ENCODE results near the gene CHST12.
A peak's percentile ranks its signal among the peaks of the same experiment; 100 is the strongest.
"Not testable (repeated sequence)": the region's sequence is repeated elsewhere in the genome, so short reads cannot be mapped to it uniquely, and the experiment has no call there.

The CHST12 gene

DNA sequence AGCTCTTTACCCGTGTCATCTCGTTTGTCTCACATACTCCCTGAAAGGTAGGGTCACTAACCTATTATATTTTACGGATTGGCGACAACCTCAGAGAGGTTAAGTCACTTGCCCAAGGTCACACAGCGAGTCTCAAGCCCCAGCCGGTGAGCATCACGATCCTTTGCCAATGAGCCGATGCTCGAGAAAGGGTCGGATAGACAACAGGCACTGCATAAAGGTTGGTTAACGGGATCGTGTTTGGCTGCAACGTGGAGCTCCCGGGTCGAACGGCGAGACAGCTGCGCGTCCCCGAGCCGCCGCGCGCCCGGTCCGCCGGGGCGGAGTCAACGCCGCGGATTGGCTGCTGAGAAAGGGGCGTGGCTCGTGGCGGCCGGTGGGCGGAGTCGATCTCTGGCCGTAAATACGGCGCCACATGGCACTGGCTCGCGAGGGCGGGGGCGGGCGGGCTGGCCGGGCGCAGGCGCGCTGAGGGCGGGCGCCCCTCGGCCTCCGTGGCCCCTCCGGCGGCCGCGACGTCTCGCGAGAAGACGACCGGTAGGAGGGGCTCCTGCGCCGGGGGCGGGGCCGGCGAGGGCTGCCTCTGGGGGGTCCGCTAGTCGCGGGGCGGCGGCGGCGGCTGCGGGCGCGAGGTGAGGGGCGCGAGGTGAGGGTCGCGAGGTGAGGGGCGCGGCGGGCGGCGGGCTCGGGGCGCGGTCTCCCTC is at the start of gene CHST12:
Gene CHST12, plus strand, starts transcription at position 598 of the 704 bp plus-strand sequence. CDS start 29,029 bp downstream, outside the sequence.
- peak; percentile 95 for DNase-seq

DNA sequence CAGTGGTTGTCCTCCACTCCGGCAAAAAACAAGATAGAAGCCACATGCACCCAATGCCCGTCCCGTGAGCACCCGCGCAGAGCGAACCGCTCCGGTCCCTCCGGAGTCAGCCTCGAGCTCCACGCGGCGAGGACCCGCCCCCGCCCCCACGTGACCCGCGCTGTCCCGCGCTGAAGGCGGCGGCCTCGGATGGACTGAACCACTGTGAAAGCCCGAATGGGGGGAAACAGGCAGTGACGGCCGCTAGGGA is 49.5 kb upstream of the CHST12 start:
- DNase-seq: peak; percentile 87

DNA sequence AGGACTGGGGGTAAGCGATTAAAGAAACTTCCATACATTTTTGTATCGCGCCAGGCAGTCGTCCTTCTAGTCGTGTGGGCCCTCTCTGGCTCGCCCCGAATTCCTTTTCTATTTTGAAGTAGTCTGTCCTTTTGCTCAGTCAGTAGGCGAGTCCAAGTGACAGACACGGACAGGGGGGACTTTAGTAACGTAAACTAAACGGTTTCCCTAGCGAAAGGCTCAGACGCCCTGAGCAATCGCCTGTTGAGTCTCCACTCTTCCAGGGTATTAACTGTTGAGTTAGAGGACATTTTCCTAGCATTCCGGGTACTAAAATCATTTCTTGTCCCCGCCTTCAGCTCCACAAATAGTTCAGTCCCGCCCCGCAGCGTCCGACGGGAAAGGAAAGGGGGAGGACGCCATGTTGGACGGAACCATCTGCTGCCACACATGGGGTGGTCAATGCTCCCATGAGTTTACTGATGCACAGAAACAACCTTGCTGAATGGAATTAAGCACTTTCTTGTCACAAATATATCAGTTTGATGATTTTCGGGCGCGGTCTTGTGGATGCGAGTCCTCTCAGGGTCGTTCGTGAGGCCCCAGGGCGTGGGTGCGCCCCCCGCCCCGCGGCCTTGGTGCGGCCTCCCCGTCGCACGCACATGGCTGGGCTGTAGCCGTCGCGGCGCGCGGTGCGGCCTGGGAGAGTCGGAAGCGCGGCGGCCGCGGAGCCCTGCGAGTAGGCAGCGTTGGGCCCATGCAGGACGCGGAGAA is 49.0 kb upstream of the CHST12 start, which contains the start of gene EIF3B:
Gene EIF3B, plus strand, starts transcription at position 642 of the 753 bp plus-strand sequence. Its CDS starts 95 bp downstream, at position 737.
- peak; percentile 91 for DNase-seq

DNA sequence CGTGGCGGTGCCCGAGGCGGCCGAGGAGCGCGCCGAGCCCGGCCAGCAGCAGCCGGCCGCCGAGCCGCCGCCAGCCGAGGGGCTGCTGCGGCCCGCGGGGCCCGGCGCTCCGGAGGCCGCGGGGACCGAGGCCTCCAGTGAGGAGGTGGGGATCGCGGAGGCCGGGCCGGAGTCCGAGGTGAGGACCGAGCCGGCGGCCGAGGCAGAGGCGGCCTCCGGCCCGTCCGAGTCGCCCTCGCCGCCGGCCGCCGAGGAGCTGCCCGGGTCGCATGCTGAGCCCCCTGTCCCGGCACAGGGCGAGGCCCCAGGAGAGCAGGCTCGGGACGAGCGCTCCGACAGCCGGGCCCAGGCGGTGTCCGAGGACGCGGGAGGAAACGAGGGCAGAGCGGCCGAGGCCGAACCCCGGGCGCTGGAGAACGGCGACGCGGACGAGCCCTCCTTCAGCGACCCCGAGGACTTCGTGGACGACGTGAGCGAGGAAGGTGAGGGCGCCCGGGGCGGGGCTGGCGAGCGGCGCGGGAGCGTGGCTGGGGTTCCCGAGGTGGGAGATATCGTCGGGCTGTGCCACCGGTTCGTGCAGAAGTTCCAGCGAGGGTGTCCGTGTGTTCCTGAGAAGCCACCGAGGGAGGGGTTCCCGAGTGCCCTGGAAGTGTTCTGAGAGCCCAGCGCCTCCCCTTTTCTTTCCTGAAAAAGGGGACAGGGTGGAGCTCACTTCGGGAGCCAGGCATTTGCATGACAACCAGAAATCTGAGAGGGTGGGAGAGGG is 48.3 kb upstream of the CHST12 start:
- DNase-seq: peak; percentile 7

DNA sequence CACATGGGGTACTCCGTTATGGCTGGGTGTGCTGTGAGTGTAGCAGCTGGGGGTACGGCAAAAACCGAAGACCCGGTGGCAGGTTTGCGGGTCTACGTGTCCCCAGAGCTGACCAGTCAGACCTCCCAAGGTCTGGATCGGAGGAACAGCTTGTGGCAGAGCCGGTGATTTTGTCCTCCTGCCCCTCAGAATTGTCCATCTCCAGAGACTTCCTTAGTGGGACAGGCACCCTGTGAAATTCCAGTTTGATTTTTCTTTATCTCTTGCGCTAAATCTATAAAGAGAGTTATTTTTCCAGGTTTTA is 47.8 kb upstream of the CHST12 start:
- no peak for DNase-seq

DNA sequence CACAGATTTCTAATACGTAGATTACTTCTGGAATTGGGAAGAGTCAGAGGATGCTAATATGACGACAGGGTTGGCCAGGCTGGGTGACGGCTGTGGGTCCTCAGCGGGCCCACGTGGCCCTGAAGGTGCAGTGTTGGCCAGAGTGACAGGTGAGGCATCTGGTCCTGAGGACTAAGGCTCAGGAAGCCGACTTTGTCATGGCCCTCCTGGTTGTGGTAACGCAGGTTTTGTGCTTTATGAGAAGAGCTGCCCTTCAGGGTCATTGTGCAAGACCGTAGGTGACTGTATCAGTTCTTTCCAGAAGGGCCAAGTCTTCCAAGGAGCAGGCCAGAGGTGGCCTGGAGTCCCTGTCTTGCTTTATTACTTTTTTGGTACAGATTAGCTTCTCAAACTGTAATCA is 46.2 kb upstream of the CHST12 start:
- no peak for DNase-seq

DNA sequence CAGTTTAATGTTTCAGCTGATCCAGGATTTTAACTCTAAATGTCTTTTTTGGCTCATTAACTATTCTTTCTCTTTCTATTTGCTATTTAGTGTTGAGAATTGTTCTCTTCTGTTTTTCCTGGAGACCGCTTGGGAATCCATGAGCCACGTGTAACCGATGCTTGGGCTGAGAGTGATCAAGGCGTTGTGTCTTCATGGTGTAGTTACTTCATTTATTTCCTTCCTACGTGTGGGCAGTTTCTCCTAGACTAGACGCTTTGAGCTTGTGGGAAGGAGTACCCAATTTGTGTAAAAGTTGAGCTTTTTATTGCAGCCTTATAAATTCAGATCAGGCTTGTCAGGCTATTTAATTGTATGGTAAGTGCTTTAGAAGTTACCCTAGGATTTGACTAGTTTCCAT is 45.8 kb upstream of the CHST12 start:
- DNase-seq: peak; percentile 56

DNA sequence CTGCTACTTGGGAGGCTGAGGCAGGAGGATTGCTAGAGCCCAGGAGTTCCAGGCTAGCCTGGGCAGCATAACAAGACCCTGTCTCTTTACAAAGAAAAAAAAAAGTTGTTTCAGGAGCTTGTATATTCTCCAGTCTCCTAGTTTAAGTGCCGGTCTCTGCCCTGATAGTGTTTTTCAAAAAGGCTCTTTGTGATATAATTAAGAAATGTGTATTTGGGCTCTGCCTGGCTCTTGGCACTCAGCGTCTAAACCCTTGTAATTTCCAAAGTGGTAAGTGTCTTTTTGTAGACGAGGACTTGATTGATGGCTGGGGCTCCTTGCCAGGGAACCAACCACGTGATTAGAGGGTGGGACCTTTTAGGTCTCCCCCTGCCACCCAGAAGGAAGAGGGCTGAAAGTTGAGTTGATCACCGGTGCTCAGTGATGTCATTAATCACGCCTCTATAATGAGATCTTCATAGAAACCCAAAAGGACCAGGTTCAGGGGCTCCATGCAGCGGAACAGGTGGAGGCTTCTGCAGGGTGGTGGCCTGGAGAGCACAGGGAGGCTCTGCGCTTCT is 44.4 kb upstream of the CHST12 start:
- no peak for DNase-seq

DNA sequence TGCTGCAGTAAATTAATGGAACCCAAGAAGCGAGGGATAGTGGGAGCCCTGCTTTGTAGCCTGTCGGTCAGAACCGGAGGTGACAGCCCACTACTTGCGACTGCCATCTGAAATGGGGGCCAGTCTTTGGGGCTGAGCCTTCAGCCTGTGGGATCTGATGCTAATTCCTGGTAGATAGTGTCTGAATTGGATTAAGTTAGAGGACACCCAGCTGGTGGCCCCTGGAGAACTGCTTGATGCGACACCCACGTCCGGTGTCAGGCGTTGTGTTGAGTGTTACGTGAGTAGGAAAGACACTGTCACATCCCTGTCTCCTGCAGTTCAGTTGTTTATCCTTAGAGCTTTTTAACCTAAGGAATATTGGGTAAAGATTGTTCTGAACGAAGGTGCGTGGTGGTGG is 43.8 kb upstream of the CHST12 start:
- DNase-seq: no peak

DNA sequence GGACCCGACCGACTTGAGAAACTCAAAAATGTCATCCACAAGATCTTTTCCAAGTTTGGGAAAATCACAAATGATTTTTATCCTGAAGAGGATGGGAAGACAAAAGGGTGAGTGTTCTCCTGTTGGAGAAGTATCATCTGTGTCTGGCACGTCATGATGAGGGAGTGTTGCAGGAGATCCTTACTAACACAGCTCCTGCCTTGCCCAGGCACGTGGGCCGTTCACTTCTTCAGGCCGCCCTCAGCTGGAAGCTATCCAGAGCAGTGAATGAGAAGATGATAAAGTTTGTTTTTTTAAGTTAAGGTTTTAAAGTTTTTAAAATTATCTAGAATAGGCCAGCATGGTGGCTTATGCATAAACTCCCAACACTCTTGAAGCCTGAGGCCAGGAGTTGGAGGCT is 42.6 kb upstream of the CHST12 start:
- DNase-seq: no peak

DNA sequence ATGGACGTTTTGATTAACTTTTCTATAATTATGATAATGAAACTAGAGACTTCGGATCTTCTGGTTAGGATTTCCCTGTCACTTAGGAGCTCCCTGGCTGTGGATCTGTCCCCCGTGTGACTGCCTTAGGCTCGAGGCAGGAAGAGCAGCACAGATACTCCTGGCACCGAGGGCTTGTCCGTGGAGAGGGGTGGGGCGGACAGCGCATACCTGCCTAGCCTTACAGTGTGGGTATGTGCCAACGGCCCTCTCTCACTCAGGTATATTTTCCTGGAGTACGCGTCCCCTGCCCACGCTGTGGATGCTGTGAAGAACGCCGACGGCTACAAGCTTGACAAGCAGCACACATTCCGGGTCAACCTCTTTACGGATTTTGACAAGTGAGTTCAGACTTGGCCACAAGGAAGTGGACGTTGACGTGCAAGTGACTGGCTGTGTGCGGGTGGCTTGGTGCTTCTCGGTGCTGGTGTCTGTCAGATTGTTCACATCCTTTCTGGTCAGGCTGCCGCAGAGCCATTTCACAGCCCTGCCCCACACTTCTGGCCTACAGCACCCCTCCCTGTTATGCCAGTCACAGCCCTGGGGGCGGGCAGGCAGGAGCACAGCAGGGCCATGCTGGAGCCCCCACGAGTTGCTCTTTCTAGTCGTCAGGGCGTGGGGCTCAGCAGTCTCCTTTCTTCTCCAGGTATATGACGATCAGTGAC is 40.9 kb upstream of the CHST12 start:
- no peak for DNase-seq

DNA sequence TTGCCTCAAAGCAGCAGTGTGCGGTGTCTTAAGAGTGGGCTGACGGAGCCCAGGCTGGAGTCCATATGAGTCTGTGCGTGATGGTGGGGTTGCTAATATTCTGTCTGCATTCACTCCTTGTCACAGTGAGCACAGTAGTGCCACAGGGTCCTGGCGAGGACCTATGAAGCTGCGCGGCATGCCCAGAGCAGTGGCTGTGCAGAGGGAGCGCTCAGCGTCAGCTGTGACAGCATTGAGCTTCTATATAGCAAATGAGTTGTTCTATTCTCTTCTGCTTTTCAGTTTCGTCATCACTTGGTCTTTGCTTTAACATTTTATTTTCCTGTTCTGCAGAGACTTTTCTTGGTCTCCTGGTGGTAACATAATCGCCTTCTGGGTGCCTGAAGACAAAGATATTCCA is 34.3 kb upstream of the CHST12 start:
- no peak for DNase-seq

DNA sequence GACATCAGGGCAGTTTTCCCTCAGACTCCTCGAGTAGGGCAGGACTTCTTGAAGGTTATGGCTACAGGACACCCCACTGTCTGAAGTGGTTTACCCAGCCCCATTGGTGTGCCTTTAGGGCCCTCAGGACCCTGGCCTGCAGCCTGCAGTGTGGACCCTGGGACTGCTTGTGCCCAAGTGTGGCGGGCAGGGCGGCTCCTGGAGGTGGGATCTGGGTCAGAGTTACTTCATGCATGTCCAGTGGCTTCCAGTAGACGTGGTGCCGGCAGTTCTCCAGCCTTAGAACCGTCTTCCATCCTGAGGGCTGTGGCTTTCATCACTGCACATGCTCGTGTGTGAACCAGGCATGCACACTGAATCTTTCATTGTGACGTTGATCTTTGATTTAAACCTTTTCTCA is 32.1 kb upstream of the CHST12 start:
- no peak for DNase-seq

DNA sequence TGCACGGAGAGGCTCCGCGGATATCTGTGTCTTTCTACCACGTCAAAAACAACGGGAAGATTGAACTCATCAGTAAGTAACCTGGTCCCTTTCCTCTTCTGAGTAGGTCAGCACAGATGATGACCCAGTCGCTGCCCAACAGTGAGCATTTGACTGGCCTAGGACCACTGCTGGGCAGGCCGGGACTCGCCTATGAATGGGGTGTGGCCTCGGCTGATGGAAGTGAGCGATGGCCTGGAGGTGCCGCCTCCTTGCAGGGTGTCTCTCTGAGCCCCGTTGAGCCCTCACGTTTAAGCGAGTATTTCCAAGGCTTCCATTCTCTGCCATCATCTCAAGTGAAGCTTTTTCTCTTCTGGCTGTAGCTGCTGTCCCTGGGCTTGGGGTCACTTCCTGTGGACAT is 30.7 kb upstream of the CHST12 start:
- no peak for DNase-seq

DNA sequence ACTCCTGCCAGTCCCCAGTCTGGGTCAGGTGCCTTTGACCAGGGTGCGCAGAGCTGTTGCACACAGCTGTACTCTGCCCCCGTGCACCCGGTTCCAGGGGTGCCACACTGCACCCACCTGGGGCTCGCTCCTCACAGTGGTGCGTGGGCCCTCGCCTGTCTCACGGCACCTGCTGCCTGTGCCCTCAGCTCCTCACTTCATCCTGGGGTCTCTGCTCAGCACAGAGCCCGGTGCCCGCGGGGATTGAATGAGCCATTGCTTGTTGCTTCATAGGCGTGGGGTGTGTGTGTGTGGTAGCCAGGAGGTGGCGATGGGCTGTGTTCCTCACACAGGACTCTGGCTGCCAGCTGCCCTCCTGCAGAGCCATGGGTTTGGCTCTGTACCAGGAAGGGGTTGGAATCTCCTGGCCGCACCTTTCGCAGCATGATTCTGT is 30.3 kb upstream of the CHST12 start:
- no peak for DNase-seq

DNA sequence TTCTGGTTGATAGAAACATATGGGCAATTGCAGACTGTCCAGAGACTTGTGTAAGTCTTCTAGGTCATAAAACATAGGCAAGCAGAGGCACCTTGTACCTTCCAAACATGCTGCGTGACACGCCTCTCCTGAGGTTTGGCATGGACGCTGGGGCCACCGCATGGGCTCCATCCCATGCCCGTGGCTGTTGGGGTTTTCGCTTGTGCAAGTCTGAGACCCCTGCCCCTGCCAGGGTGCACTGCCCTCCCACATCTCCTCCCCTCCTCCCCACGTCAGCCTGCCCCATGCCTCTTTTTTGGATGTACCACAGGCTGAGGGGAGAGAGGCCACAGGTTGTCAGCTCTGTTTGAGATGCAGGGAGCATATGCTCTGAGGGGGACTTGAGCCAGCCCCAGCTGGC is 29.8 kb upstream of the CHST12 start:
- no peak for DNase-seq

DNA sequence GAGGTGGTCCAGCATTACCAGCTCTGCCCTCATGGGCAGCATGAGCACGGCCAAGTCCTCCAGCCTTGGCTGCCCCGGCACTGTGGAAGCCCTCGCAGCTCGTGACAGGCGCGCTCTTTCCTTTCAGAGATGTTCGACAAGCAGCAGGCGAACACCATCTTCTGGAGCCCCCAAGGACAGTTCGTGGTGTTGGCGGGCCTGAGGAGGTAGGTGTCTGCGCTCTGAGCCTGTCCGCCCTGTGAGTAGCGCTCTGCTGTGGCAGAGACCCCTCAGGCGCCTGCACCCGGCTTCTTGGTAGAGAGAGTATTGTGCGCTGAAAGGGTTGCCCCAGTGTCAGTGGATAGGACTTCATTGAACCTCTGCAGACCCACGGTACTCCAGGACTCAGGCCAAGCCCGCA is 29.0 kb upstream of the CHST12 start:
- DNase-seq: no peak

DNA sequence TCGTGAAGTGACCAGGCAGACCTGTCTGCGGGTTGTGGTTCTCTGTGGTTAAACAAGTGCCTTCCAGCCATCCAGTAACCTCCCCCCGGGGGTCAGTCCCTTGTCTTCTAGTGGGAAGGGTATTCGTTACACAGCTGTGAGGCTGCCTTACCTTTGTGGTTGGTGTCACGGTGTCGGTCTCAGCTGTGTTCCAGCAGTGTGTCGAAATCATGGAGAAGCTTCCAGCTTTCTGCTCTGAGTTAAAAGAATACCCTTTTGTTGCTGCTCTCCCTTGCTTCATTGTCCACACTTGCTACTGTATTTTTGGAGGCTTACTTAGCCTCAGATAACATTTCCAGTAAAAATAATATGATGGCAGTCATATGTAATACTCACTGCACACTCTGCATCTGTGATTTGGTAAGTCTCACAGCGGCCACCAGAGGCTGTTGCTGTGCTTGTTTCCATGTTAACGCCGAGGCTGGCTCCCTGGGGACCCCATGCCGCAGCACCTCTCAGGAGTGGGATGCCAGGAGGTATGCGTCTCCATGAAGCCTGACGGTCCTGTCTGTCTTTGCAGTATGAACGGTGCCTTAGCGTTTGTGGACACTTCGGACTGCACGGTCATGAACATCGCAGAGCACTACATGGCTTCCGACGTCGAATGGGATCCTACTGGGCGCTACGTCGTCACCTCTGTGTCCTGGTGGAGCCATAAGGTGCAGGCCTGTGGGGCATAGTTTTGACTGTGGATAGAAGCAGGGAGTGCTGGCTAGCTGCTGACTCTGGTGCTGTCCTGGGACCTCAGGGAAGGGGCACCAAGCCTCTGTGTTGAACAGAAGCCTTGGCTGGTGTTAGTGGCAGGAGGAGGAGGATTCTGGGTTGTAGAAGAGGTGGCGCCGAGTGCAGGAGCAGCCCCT is 28.3 kb upstream of the CHST12 start:
- no peak for DNase-seq

DNA sequence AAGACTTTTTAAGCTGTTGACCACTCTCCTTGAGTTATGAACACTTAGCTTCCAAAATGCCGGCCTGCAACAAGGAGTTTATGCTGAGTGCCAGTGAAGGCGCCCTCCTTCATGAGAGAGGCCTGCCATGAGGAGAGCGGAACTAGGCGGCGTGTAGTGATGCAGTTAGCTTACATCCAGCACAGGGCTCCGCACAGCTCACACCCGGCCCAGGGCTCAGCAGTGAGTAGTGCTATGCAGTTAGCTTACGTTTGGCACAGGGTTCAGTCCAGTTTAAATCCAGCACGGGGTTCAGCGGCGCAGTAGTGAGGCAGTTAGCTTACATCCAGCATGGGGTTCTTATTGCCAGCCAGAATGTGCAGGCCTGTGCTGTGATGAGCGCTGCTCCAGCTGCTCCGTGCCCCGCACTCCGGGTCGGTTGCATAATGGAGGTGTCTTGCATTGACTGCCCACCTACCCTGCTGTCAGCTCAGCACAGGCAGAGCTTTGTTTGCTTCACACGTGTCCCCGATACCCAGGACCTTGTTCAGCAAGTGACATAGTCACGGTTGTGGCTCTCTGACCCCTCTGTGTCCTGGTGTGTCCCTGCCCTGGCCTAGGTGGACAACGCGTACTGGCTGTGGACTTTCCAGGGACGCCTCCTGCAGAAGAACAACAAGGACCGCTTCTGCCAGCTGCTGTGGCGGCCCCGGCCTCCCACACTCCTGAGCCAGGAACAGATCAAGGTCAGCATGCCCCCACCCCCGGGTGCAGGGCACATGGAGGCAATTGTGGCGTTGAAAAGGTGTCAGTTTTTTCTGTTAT is 26.9 kb upstream of the CHST12 start:
- no peak for DNase-seq

DNA sequence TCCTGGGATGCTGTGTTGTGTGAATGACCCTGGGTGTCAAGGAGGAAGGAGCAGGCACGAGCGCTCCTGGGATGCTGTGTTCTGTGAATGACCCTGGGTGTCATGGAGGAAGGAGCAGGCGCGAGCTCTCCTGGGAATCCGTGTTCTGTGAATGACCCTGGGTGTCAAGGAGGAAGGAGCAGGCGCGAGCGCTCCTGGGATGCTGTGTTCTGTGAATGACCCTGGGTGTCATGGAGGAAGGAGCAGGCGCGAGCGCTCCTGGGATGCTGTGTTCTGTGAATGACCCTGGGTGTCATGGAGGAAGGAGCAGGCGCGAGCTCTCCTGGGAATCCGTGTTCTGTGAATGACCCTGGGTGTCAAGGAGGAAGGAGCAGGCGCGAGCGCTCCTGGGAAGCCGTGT is 25.9 kb upstream of the CHST12 start:
- not testable (repeated sequence) for DNase-seq

DNA sequence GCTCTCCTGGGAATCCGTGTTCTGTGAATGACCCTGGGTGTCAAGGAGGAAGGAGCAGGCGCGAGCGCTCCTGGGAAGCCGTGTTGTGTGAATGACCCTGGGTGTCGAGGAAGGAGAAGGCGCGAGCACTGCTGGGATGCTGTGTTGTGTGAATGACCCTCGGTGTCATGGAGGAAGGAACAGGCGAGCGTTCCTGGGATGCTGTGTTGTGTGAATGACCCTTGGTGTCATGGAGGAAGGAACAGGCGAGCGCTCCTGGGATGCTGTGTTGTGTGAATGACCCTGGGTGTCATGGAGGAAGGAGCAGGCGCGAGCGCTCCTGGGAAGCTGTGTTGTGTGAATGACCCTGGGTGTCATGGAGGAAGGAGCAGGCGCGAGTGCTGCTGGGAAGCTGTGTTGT is 25.3 kb upstream of the CHST12 start:
- not testable (repeated sequence) for DNase-seq

Data from inflammatory macrophage treated with lipopolysaccharide for 4 hours (primary cell).